ENCODE measurements around the gene CORO7.

DNA sequence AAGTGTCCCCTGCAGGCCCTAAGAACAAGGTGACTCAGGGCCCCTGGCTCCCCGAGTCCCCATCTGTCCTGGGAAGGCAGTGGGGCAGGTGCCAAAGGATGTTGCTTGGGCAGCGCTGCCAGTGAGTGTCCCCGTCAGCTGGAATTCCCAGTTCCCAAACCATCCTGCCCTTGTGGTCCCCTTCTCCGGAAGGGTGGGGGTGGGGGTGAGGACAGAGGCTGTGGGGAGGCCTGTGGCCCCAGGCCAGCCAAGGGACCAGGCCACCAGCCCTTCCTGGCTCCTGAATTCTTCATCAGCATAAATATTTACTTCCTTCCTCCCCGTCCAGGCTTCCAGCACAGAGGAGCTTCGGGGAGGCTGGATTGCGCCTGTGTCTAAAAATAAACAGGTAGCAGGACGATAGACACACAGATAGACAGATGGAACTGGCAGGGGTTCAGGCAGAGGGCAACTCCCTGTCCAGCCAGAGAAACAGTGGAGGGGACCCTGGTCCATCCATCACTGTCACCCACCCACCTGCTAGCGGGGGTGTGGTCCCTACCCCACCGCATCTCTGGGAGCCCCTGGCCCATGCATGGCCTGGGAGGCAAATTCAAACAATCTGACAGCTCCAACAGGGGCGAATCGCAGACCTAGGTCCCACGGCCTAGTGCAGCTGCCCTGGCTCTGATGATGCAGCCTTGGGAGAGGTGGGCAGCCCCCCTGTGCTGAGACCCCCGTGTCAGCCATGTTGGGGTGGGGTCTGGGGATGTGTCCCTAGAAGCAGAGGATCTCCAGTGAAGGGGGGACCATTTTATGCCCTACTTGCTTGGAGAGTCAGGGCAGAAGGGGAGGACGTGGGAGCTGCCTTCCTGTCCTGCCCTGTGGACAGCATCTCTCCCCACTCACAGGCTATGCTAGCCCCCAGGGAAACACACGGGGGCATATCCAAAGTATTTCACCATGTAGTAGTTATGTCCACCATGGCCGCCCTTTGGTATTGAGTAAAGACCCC lies 87.3 kb downstream of the CORO7 start:
- TF ChIP-seq, protein P1, sequence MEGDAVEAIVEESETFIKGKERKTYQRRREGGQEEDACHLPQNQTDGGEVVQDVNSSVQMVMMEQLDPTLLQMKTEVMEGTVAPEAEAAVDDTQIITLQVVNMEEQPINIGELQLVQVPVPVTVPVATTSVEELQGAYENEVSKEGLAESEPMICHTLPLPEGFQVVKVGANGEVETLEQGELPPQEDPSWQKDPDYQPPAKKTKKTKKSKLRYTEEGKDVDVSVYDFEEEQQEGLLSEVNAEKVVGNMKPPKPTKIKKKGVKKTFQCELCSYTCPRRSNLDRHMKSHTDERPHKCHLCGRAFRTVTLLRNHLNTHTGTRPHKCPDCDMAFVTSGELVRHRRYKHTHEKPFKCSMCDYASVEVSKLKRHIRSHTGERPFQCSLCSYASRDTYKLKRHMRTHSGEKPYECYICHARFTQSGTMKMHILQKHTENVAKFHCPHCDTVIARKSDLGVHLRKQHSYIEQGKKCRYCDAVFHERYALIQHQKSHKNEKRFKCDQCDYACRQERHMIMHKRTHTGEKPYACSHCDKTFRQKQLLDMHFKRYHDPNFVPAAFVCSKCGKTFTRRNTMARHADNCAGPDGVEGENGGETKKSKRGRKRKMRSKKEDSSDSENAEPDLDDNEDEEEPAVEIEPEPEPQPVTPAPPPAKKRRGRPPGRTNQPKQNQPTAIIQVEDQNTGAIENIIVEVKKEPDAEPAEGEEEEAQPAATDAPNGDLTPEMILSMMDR (IDR thresholded peaks at IDR 0.05), result no peak
- TF ChIP-seq POLR2A (IDR thresholded peaks at IDR 0.05) (no peak), EP300 (IDR thresholded peaks at IDR 0.05) (no peak), POLR2AphosphoS5 (IDR thresholded peaks at IDR 0.05) (peak; percentile 20)

Measured in gastroesophageal sphincter (tissue), 3 donors.